ENCODE measurements around the gene GNAT1. TPM values are rescaled to one million over a fixed set of nuclear protein-coding genes. Genes with fewer than 3 reads are reported as not detected.
A peak's percentile ranks its signal among the peaks of the same experiment; 100 is the strongest.

GNAT1 gene
- polyA plus RNA-seq, 1 experiment = not detected

- no peak overlapping the region for H3K27ac ChIP-seq (ENCODE audit: low read depth, low read length)
- ChIA-PET POLR2A (no interaction called here), CTCF (no interaction called here)
- H3K27me3 ChIP-seq (ENCODE audit: control insufficient read depth, insufficient read depth, low read length) = no peaks in the 10 kb centered on the region
- TF ChIP-seq CTCF (IDR thresholded peaks at IDR 0.05; ENCODE audit: low read depth, low read length) = no peak
- no peaks in the 10 kb centered on the region; the same call in 1 of the 2 replicates for H3K9me3 ChIP-seq (ENCODE audit: control insufficient read depth, insufficient read depth, low read length)
- no peak overlapping the region for H3K4me3 ChIP-seq (ENCODE audit: low read depth, low read length)
- no peak for DNase-seq (ENCODE audit: low read depth, low spot score)
These were observed 22.6 kb upstream of the GNAT1 start for GRCh38 chr3:50168791-50169190.

- Histone ChIP-seq H3K9me3 (ENCODE audit: control insufficient read depth, insufficient read depth, low read length) (no peaks in the 10 kb centered on the region; the same call in 1 of the 2 replicates), H3K4me3 (ENCODE audit: low read depth, low read length) (no peak overlapping the region), H3K27ac (ENCODE audit: low read depth, low read length) (peak overlapping the region; percentile 31), H3K27me3 (ENCODE audit: control insufficient read depth, insufficient read depth, low read length) (no peaks in the 10 kb centered on the region)
- TF ChIP-seq CTCF (IDR thresholded peaks at IDR 0.05; ENCODE audit: low read depth, low read length) = no peak
- DNase-seq (ENCODE audit: low read depth, low spot score) = no peak
- ChIA-PET POLR2A (no interaction called here), CTCF (interaction anchor here (1.1 kb wide), 1 partner anchor 77 kb away, joined by 3 read pairs; no protein-coding TSS in a partner anchor)
These were observed 22.1 kb upstream of the GNAT1 start for GRCh38 chr3:50169232-50169832.

GRCh38 chr3:50169858-50170257 is 21.6 kb upstream of the GNAT1 start:
- no peak for DNase-seq (ENCODE audit: low read depth, low spot score)
- no peaks in the 10 kb centered on the region; the same call in 1 of the 2 replicates for H3K9me3 ChIP-seq (ENCODE audit: control insufficient read depth, insufficient read depth, low read length)
- ChIA-PET POLR2A (no interaction called here), CTCF (interaction anchor here (1.1 kb wide), 1 partner anchor 77 kb away, joined by 3 read pairs; no protein-coding TSS in a partner anchor)
- no peak overlapping the region for H3K4me3 ChIP-seq (ENCODE audit: low read depth, low read length)
- H3K27me3 ChIP-seq (ENCODE audit: control insufficient read depth, insufficient read depth, low read length) = no peaks in the 10 kb centered on the region
- TF ChIP-seq CTCF (IDR thresholded peaks at IDR 0.05; ENCODE audit: low read depth, low read length) = no peak
- H3K27ac ChIP-seq (ENCODE audit: low read depth, low read length) = peak overlapping the region; percentile 31

GRCh38 chr3:50170689-50171088 is 20.7 kb upstream of the GNAT1 start:
- CTCF ChIA-PET = no interaction called here
- no peak for TF ChIP-seq CTCF (IDR thresholded peaks at IDR 0.05; ENCODE audit: low read depth, low read length)
- POLR2A ChIA-PET = no interaction called here

GRCh38 chr3:50171540-50172301 is 19.7 kb upstream of the GNAT1 start:
- Histone ChIP-seq H3K27me3 (ENCODE audit: control insufficient read depth, insufficient read depth, low read length) (no peaks in the 10 kb centered on the region), H3K9me3 (ENCODE audit: control insufficient read depth, insufficient read depth, low read length) (no peaks in the 10 kb centered on the region; the same call in 1 of the 2 replicates), H3K4me3 (ENCODE audit: low read depth, low read length) (no peak overlapping the region), H3K27ac (ENCODE audit: low read depth, low read length) (no peak overlapping the region)
- no peak for DNase-seq (ENCODE audit: low read depth, low spot score)
- ChIA-PET CTCF (interaction anchor here (1.2 kb wide), 1 partner anchor 49 kb away, joined by 3 read pairs; no protein-coding TSS in a partner anchor), POLR2A (no interaction called here)
- no peak for TF ChIP-seq CTCF (IDR thresholded peaks at IDR 0.05; ENCODE audit: low read depth, low read length)

More at GRCh38 chr3:50170689-50171088, 20.7 kb upstream of the GNAT1 start:
- no peaks in the 10 kb centered on the region; the same call in 1 of the 2 replicates for H3K9me3 ChIP-seq (ENCODE audit: control insufficient read depth, insufficient read depth, low read length)
- no peaks in the 10 kb centered on the region for H3K27me3 ChIP-seq (ENCODE audit: control insufficient read depth, insufficient read depth, low read length)
- no peak overlapping the region for H3K4me3 ChIP-seq (ENCODE audit: low read depth, low read length)
- peak overlapping the region; percentile 21 for H3K27ac ChIP-seq (ENCODE audit: low read depth, low read length)
- peak; percentile 26 for DNase-seq (ENCODE audit: low read depth, low spot score)
